HCT116 (cell line): ENCODE measurements around the gene CYP46A1.

Source experiments
- CBX3 ChIP-seq: IDR thresholded peaks from 2 replicates; pipeline ENCODE4 v1.6.1; 2012; ENCODE audit warnings: low read depth
- CTCF ChIP-seq, 3 experiments: fragments of 200-600 bp in 1 of 3; sonication (generic) in 1 of 3; IDR thresholded peaks in 2 of 3; conservative IDR thresholded peaks in 1 of 3; 2 replicates each; pipeline ENCODE4 v1.5.1; 2012 to 2017; ENCODE audit warnings: low read depth in 2 of 3, low read length in 2 of 3, antibody characterized with exemption in 1 of 3, borderline replicate concordance in 1 of 3, control low read depth in 1 of 3, mild to moderate bottlenecking in 1 of 3, mixed read lengths in 1 of 3, mixed run types in 1 of 3, moderate library complexity in 1 of 3; ENCODE audit not compliant: insufficient read depth in 1 of 3
- EZH2 ChIP-seq: fragments of 200-600 bp; sonication (generic); IDR thresholded peaks from 2 replicates; pipeline ENCODE4 v1.6.1; 2017; ENCODE audit warnings: antibody characterized with exemption, mixed run types
- EZH2phosphoT487 ChIP-seq: fragments of 200-600 bp; IDR thresholded peaks from 2 replicates; pipeline ENCODE4 v1.6.1; 2018; ENCODE audit warnings: antibody characterized with exemption, borderline replicate concordance
- POLR2A ChIP-seq: IDR thresholded peaks from 2 replicates; pipeline ENCODE4 v1.7.0; 2011; ENCODE audit warnings: borderline replicate concordance; ENCODE audit not compliant: insufficient read depth, insufficient read length; ENCODE audit errors: extremely low read depth
- RAD21 ChIP-seq: IDR thresholded peaks from 2 replicates; pipeline ENCODE4 v1.6.1; 2012; ENCODE audit warnings: low read depth, mild to moderate bottlenecking
- TCF7L2 ChIP-seq: IDR thresholded peaks from 2 replicates; pipeline ENCODE4 v1.7.0; 2011; ENCODE audit warnings: borderline replicate concordance, inconsistent platforms; ENCODE audit not compliant: insufficient read depth, insufficient read length; ENCODE audit errors: extremely low read depth
- ZNF274 ChIP-seq: fragments of 200-500 bp; sonication (Bioruptor generic); IDR thresholded peaks from 2 replicates; pipeline ENCODE4 v1.6.1; 2014; ENCODE audit warnings: mild to moderate bottlenecking, low read depth, low read length, inconsistent platforms
- TF ChIP-seq, protein P1 (sequence below): IDR thresholded peaks from 2 replicates; pipeline ENCODE4 v1.6.1; 2011; ENCODE audit warnings: mild to moderate bottlenecking, low read length, moderate library complexity; ENCODE audit not compliant: insufficient replicate concordance; ENCODE audit errors: extremely low read depth
- TF ChIP-seq, protein P2 (sequence below): IDR thresholded peaks from 2 replicates; pipeline ENCODE4 v1.6.1; 2012

- TF ChIP-seq CTCF (IDR thresholded peaks at IDR 0.05 in 2 of 3, conservative IDR thresholded peaks at IDR 0.05 in 1 of 3; ENCODE audit: borderline replicate concordance in 1 of 3, insufficient read depth in 1 of 3, low read depth in 2 of 3, low read length in 2 of 3), result no peak
- no peak for TF ChIP-seq EZH2phosphoT487
- no peak for TF ChIP-seq POLR2A
- TF ChIP-seq EZH2, result no peak
- no peak for TF ChIP-seq TCF7L2
- TF ChIP-seq, protein P1, sequence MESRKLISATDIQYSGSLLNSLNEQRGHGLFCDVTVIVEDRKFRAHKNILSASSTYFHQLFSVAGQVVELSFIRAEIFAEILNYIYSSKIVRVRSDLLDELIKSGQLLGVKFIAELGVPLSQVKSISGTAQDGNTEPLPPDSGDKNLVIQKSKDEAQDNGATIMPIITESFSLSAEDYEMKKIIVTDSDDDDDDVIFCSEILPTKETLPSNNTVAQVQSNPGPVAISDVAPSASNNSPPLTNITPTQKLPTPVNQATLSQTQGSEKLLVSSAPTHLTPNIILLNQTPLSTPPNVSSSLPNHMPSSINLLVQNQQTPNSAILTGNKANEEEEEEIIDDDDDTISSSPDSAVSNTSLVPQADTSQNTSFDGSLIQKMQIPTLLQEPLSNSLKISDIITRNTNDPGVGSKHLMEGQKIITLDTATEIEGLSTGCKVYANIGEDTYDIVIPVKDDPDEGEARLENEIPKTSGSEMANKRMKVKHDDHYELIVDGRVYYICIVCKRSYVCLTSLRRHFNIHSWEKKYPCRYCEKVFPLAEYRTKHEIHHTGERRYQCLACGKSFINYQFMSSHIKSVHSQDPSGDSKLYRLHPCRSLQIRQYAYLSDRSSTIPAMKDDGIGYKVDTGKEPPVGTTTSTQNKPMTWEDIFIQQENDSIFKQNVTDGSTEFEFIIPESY, result no peak
- TF ChIP-seq ZNF274, result no peak
- TF ChIP-seq RAD21, result no peak
- TF ChIP-seq, protein P2, sequence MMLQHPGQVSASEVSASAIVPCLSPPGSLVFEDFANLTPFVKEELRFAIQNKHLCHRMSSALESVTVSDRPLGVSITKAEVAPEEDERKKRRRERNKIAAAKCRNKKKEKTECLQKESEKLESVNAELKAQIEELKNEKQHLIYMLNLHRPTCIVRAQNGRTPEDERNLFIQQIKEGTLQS, result no peak
- TF ChIP-seq CBX3, result no peak
Observed at GRCh38 chr14:99749763-99750715, 65.9 kb downstream of the CYP46A1 start.
